SIG-M5 treated with dmso at 0.1 percent for 504 hours (cell line): ENCODE measurements around the gene ZSCAN22.
"Not testable (repeated sequence)": the region's sequence is repeated elsewhere in the genome, so short reads cannot be mapped to it uniquely, and the experiment has no call there.

Source experiments
- DNase-seq: peaks from one replicate; lab custom pipeline; 2025; ENCODE audit not compliant: unreplicated experiment; lab: John Stamatoyannopoulos, UW

Gene ZSCAN22

DNA sequence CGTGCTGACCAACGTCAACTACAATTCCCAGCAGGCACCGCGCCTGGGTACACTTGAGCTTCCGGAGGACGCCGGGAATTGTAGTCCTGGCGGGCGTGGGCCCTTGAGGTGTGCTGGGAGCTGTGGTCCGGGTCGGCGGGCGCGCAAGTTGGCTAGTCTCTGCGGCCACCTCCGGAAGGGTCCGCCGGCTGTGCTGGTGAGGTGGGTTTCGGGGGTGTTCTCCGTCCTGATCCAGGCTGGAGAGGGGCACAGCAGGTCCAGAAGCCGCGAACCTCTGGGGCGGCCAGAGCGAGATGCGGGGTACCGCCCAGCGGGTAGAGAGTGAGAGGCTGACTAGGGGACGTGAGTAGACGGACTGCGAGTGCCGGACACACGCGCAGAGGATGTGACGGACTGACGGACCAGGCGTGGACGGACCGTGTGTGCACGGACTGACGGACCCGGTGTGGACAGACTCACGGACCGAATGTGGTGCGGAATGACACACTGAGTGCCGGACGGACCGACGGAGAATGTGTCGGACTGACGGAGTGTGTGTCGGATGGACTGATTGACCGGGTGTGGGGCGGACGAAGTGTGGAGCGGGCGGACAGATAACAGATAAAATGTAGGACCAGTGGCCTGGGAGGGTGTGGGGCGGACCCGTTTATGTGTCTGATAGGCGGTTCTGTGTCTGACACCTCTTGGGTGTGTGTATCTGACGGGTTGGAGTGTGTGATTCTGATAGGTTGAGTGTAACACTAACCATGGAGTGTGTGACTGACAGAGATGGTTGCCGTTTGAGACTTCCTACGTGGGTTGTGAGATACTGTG is at the start of gene ZSCAN22:
TSS of gene ZSCAN22 (plus strand) at position 81 of the 813 bp plus-strand sequence. CDS start 7,809 bp downstream, outside the sequence.
- DNase-seq: peak; percentile 91

DNA sequence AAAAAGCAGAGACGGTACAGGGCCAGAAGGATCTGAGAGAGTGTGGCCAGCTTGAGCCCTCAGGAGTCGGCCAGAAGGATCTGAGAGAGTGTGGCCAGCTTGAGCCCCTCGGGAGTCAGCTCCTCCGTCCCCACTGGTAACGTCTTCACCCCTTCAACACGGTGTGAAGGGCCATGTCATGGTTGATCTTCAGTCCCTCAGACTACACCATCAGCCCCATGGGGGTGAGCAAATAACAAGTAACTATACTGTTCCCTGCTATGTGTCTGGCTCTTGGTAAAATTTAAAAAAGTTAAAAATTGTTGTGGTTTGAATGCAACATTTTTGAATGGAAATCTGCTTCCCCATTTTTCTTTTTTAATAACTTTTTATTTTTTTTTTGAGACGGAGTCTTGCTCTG is 49.6 kb upstream of the ZSCAN22 start:
- no peak for DNase-seq

DNA sequence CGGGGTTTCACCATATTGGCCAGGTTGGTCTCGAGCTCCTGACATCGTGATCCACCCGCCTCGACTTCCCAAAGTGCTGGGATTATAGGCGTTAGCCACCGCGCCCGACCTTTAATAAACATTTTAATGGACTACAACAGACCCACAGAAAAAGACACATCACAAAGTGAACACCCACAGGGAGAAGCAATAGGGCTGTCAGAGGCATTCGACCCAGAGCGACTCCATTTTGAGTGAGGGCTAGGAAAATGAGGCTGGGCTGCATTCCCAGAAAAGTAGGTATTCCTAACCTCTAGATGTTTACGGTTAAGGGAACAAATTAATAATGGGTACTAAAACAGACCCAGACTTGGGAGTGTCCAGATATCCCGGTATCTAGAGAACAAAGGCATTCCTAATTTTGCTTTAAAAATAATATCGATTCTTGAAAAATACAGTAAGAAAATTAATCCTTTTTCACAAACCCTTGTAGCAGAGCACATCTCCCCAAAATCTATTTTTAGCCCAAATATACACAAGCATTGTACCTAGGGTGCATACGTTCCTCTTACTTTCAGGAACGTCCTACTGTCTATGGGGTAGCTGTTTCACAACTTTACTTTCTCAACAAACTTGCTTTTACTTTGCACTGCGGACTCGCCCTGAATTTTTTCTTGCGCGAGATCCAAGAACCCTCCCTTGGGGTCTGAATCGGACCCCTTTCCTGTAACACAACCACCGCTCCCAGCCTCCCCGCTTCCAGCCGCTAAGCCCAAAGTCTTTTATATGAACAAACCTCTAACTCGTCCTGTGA is 48.9 kb upstream of the ZSCAN22 start:
- DNase-seq: peak; percentile 4

GRCh38 chr19:58278541-58279041 is 48.2 kb upstream of the ZSCAN22 start, which contains the start of gene ZNF8:
ZNF8 (plus strand) TSS chr19:58278955; CDS start chr19:58279082, 127 bp downstream.
- DNase-seq: peak; percentile 90

DNA sequence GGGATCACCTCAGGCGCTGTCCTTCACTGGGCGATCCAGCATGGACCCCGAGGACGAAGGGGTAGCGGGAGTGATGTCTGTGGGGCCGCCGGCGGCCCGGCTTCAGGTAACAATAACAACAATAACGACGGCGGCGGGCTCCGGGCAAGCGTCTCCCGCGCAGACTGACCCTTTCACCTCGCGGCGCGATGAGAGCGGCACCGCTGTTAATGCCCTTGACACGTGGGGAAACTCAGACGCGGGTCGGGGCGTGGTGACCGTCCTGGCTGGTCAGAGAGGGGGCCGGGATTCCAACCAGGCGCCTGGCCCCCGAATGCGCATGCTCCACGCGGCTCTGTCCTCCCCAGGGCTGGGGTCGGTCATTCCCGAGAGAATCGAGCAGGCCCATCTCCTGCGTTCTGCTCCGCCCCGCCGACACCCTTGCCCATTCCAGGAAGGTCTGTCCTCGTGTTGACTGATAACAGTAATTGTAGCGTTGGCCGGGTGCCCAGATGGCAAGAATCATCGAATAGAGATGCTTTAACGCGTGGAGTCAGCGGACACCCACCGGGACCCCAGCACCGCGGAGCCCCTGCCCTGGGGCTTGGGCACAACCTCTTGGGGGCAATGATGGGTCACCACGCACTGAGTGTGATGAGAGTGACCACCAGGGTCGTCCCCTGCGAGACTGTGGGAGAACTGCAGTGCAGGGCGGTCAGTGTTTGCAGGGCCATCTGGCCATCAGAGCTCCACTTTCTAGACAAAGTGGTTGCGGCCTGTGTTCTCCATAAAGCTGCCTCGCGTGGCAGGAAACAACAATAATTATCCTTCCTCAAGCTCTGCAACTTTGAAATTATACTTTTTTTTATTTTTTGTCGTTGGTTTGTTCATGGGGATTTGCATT is 47.5 kb upstream of the ZSCAN22 start:
- DNase-seq: no peak

GRCh38 chr19:58279925-58280316 is 46.9 kb upstream of the ZSCAN22 start:
- no peak for DNase-seq

DNA sequence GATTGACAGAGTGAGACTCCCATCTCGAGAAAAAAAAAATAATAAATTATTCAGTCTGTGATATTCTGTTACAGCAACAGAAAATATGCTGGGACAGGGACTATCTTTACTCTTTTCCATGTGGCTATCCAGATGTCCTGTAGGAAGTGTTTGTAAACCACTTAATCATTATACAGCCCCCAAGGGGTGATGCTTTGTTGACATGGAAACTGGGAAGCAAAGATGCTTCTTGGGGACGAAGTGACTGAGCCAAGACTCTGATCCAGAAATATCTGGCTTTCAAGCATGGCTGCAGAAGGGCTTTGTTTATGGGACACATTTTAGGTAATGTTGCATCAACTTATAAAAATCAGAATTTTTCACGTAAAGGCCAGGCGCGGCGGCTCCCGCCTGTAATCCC is 42.6 kb upstream of the ZSCAN22 start:
- no peak for DNase-seq

DNA sequence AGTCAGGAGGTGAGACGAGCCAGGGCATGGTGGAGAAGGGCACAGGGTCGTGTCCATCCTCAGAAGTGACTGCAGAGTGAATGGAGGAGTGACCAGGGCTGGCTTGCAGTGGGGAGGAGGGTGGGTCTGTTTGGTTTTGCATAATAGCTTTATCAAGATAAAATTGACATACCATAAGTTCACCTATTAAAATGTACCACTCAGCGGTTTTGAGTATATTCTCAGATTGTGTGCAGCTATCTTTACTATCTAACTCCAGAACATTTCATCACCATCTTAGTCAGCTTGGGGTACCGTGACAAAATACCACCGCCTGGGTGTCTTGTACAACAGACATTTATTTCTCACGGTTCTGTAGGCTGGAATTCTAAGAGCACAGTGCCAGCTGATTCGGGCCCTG is 34.9 kb upstream of the ZSCAN22 start:
- DNase-seq: no peak

GRCh38 chr19:58294743-58295374 is 31.9 kb upstream of the ZSCAN22 start:
- DNase-seq: no peak

GRCh38 chr19:58296104-58296503 is 30.7 kb upstream of the ZSCAN22 start:
- no peak for DNase-seq

DNA sequence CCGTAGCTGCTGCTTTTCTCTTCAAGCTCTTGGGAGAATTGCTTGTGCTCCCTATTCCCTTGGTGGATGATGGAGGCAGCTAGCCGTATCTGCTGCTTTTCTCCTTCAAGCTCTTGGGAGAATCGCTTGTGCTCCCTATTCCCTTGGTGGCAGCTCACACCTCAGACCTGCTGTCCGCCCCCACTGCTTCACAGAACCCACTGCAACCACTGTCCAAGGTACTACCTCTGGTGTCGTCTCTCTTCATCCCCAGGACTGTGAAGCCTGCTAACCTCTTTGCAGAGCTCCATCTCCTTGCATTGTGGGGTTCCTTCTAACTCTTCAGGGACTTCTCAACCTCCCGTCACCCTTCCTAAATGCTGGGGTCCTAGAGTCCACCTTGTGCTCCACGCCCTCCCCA is 26.2 kb upstream of the ZSCAN22 start:
- no peak for DNase-seq

DNA sequence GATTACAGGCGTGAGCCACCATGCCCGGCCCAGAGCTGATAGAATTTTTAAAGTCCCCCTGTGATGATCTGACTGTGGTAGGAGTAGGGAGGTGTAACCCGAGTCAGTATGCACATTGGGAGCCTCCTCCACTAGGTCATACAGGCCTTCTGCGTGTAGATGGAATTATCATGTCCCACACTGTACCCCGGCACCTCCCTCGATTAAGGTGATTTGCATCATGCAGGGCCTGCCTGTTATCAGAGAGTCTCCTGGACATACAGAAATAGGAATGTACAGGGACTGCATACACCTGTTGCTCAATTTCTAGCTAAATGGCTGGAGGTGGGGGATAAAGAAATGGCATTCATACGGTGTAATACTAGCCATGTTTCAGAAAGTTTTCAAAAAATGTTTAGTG is 22.5 kb upstream of the ZSCAN22 start:
- DNase-seq: no peak

- no peak for DNase-seq
These were observed 22.1 kb upstream of the ZSCAN22 start for GRCh38 chr19:58304748-58305064.

GRCh38 chr19:58305065-58305931 is 21.5 kb upstream of the ZSCAN22 start, which contains the start of gene ERVK3-1:
ERVK3-1 (plus strand) TSS chr19:58305377; CDS start chr19:58312169, 6,792 bp downstream.
- peak; percentile 95 for DNase-seq

GRCh38 chr19:58305932-58306323 is 20.9 kb upstream of the ZSCAN22 start:
- peak; percentile 14 for DNase-seq

DNA sequence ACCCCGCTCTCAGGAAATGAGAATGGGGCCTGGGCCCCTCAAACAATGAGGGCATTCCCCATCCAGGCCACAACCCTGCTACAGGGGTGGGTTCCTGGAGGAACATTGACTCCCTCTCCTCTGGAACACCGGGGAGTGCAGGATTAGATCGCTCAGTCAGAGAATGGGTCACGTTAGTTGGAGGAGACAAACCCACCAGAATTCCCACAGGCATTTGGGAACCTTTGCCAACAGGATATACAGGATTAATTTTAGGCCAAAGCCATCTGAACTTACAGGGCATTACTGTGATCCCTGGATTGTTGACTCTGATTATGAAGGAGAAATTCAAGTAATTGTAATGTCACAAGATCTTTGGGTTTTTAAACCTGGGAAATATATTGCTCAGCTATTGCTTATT is 19.1 kb upstream of the ZSCAN22 start:
- DNase-seq: no peak

- DNase-seq: not testable (repeated sequence)
These were observed 16.1 kb upstream of the ZSCAN22 start for GRCh38 chr19:58310685-58311084.

- no peak for DNase-seq
These were observed 15.4 kb upstream of the ZSCAN22 start for GRCh38 chr19:58311345-58311865.

DNA sequence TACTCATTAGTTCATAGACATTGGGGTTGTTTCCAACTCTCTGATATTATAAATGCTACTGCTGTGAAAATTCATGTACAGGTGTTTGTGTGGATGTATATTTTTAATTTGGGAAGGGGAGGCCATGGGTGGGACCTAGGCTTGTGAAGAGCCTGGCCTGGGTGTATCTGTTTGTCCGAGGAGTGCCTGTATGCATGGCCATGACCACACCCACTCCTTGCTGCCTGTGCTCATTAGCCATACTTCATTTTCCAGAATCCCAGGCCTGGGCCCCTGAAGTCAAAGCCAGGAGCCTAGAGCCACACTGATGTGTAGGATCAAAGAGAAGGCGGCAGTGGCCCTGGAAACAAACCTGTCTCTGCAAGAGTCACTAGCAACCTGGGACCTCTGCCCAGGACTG is 11.2 kb upstream of the ZSCAN22 start:
- no peak for DNase-seq
